Activated CD4-positive, alpha-beta T cell treated with anti-CD3 and anti-CD28 coated beads, Interleukin-2, Interleukin-6, amounts not matched to agents 100 ng/mL and 50 ng/mL, durations not matched to agents 16 hours and 8 hours (primary cell): ENCODE data around the gene INHA.

Experiments
- DNase-seq: peaks from one replicate; pipeline ENCODE4 v3.0.0-alpha.2; 2020

The INHA gene

GRCh38 chr2:219613461-219614070 lies 41.5 kb downstream of the INHA start:
- no peak for DNase-seq

GRCh38 chr2:219614076-219614860 lies 42.2 kb downstream of the INHA start:
- no peak for DNase-seq

- DNase-seq: no peak
Observed at GRCh38 chr2:219615036-219615435, 42.9 kb downstream of the INHA start.

- no peak for DNase-seq
Observed at GRCh38 chr2:219615894-219616293, 43.8 kb downstream of the INHA start.

- DNase-seq: no peak
Observed at GRCh38 chr2:219616550-219616949, 44.4 kb downstream of the INHA start.

GRCh38 chr2:219618733-219619122 lies 46.6 kb downstream of the INHA start:
- no peak for DNase-seq

GRCh38 chr2:219619235-219619634 lies 47.1 kb downstream of the INHA start:
- no peak for DNase-seq

- DNase-seq: no peak
Observed at GRCh38 chr2:219620546-219620945, 48.4 kb downstream of the INHA start.

GRCh38 chr2:219621935-219622334 lies 49.8 kb downstream of the INHA start:
- no peak for DNase-seq

GRCh38 chr2:219622472-219622871 lies 50.4 kb downstream of the INHA start:
- no peak for DNase-seq

GRCh38 chr2:219624565-219624964 lies 52.5 kb downstream of the INHA start:
- DNase-seq: no peak

GRCh38 chr2:219625179-219625578 lies 53.1 kb downstream of the INHA start:
- no peak for DNase-seq
